ENCODE results near the gene NFIC.

DNA sequence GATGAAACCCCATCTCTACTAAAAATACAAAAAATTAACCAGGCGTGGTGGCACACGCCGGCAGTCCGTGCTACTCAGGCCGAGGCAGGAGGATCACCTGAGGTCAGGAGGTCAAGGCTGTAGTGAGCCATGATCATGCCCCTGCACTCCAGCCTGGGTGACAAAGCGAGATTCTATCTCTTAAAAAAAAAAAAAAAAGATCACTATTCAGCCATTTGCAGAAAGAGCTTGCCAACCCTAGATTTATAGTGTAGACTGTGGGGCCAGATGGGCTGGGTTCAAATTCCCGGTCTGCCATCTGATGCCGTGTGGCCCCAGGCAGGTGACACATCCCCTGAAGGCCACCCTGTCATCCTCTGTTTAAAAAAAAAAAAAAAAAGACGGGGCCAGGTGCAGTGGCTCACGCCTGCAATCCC is 85.1 kb downstream of the NFIC start:
- TF ChIP-seq EP300 (IDR thresholded peaks at IDR 0.05) (no peak), POLR2A (IDR thresholded peaks at IDR 0.05) (no peak)
- TF ChIP-seq, protein P1, sequence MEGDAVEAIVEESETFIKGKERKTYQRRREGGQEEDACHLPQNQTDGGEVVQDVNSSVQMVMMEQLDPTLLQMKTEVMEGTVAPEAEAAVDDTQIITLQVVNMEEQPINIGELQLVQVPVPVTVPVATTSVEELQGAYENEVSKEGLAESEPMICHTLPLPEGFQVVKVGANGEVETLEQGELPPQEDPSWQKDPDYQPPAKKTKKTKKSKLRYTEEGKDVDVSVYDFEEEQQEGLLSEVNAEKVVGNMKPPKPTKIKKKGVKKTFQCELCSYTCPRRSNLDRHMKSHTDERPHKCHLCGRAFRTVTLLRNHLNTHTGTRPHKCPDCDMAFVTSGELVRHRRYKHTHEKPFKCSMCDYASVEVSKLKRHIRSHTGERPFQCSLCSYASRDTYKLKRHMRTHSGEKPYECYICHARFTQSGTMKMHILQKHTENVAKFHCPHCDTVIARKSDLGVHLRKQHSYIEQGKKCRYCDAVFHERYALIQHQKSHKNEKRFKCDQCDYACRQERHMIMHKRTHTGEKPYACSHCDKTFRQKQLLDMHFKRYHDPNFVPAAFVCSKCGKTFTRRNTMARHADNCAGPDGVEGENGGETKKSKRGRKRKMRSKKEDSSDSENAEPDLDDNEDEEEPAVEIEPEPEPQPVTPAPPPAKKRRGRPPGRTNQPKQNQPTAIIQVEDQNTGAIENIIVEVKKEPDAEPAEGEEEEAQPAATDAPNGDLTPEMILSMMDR (IDR thresholded peaks at IDR 0.05): no peak

All from tibial nerve (tissue), 4 donors.